Occipital lobe (tissue), 2 donors: ENCODE results near the gene EXOSC10. TPM values are rescaled to one million over a fixed set of nuclear protein-coding genes. Genes with fewer than 3 reads are reported as not detected.
"Not testable (repeated sequence)": the region's sequence is repeated elsewhere in the genome, so short reads cannot be mapped to it uniquely, and the experiment has no call there.

Experiments used
- DNase-seq: peaks from one replicate; lab custom pipeline; 2025; lab: John Stamatoyannopoulos, UW
- total RNA-seq: library from RNA; depleted of rRNA; stranded (reverse); fragments of >200 nt; gene quantifications from one replicate; pipeline ENCODE4 v1.2.3, GENCODE V29; 2014

Gene EXOSC10
- total RNA-seq, 1 donor from 2014 or later = 44.1 TPM

GRCh38 chr1:11044086-11044848 is 55.4 kb downstream of the EXOSC10 start:
- DNase-seq = no peak

GRCh38 chr1:11042995-11043874 is 56.4 kb downstream of the EXOSC10 start:
- DNase-seq = no peak

GRCh38 chr1:11042065-11042464 is 57.6 kb downstream of the EXOSC10 start:
- no peak for DNase-seq

- no peak for DNase-seq
These were observed 58.6 kb downstream of the EXOSC10 start for GRCh38 chr1:11041048-11041447.

- not testable (repeated sequence) for DNase-seq
These were observed 59.6 kb downstream of the EXOSC10 start for GRCh38 chr1:11040105-11040429.

- DNase-seq = no peak
These were observed 60.1 kb downstream of the EXOSC10 start for GRCh38 chr1:11039351-11040104.

GRCh38 chr1:11037740-11038182 is 61.9 kb downstream of the EXOSC10 start:
- peak; percentile 81 for DNase-seq

GRCh38 chr1:11037019-11037739 is 62.5 kb downstream of the EXOSC10 start:
- DNase-seq = not testable (repeated sequence)

- DNase-seq = no peak
These were observed 67.9 kb downstream of the EXOSC10 start for GRCh38 chr1:11031624-11032262.

- DNase-seq = no peak
These were observed 68.8 kb downstream of the EXOSC10 start for GRCh38 chr1:11030865-11031264.

GRCh38 chr1:11028018-11028417 is 71.7 kb downstream of the EXOSC10 start:
- no peak for DNase-seq

GRCh38 chr1:11027316-11027715 is 72.4 kb downstream of the EXOSC10 start:
- no peak for DNase-seq

- DNase-seq = no peak
These were observed 72.8 kb downstream of the EXOSC10 start for GRCh38 chr1:11026903-11027302.

- no peak for DNase-seq
These were observed 73.6 kb downstream of the EXOSC10 start for GRCh38 chr1:11026052-11026451.

- no peak for DNase-seq
These were observed 74.1 kb downstream of the EXOSC10 start for GRCh38 chr1:11025618-11026017.

- DNase-seq = no peak
These were observed 74.8 kb downstream of the EXOSC10 start for GRCh38 chr1:11024874-11025203.

- no peak for DNase-seq
These were observed 75.4 kb downstream of the EXOSC10 start for GRCh38 chr1:11024154-11024873.

- DNase-seq = no peak
These were observed 76.5 kb downstream of the EXOSC10 start for GRCh38 chr1:11023201-11023600.

GRCh38 chr1:11019971-11020370 is 79.7 kb downstream of the EXOSC10 start:
- no peak for DNase-seq

- DNase-seq = not testable (repeated sequence)
These were observed 80.3 kb downstream of the EXOSC10 start for GRCh38 chr1:11019358-11019757.
